Measurements from ENCODE around the gene HIVEP2.

HIVEP2 gene

GRCh38 chr6:142842418-142843261 is 102.3 kb downstream of the HIVEP2 start:
- peak; percentile 65 for DNase-seq (ENCODE audit: low spot score)

GRCh38 chr6:142841915-142842314 is 103.1 kb downstream of the HIVEP2 start:
- no peak for DNase-seq (ENCODE audit: low spot score)

- DNase-seq (ENCODE audit: low spot score), result no peak
These were observed 105.3 kb downstream of the HIVEP2 start for GRCh38 chr6:142839686-142840040.

- peak; percentile 93 for DNase-seq (ENCODE audit: low spot score)
These were observed 105.9 kb downstream of the HIVEP2 start for GRCh38 chr6:142838821-142839685.

GRCh38 chr6:142835787-142836535 is 109.0 kb downstream of the HIVEP2 start:
- DNase-seq (ENCODE audit: low spot score), result no peak

- peak; percentile 42 for DNase-seq (ENCODE audit: low spot score)
These were observed 110.1 kb downstream of the HIVEP2 start for GRCh38 chr6:142834853-142835252.

- no peak for DNase-seq (ENCODE audit: low spot score)
These were observed 111.2 kb downstream of the HIVEP2 start for GRCh38 chr6:142833798-142834197.

GRCh38 chr6:142833054-142833453 is 111.9 kb downstream of the HIVEP2 start:
- DNase-seq (ENCODE audit: low spot score), result peak; percentile 91

GRCh38 chr6:142830807-142831206 is 114.2 kb downstream of the HIVEP2 start:
- no peak for DNase-seq (ENCODE audit: low spot score)

- DNase-seq (ENCODE audit: low spot score), result no peak
These were observed 114.8 kb downstream of the HIVEP2 start for GRCh38 chr6:142830116-142830710.

GRCh38 chr6:142829556-142829955 is 115.4 kb downstream of the HIVEP2 start:
- no peak for DNase-seq (ENCODE audit: low spot score)

GRCh38 chr6:142827991-142828390 is 117.0 kb downstream of the HIVEP2 start:
- no peak for DNase-seq (ENCODE audit: low spot score)

GRCh38 chr6:142827369-142827768 is 117.6 kb downstream of the HIVEP2 start:
- no peak for DNase-seq (ENCODE audit: low spot score)

- no peak for DNase-seq (ENCODE audit: low spot score)
These were observed 119.2 kb downstream of the HIVEP2 start for GRCh38 chr6:142825760-142826159.

- DNase-seq (ENCODE audit: low spot score), result no peak
These were observed 120.5 kb downstream of the HIVEP2 start for GRCh38 chr6:142824426-142824825.

- DNase-seq (ENCODE audit: low spot score), result no peak
These were observed 121.6 kb downstream of the HIVEP2 start for GRCh38 chr6:142823256-142823902.

- peak; percentile 29 for DNase-seq (ENCODE audit: low spot score)
These were observed 122.1 kb downstream of the HIVEP2 start for GRCh38 chr6:142822842-142823241.

- DNase-seq (ENCODE audit: low spot score), result peak; percentile 33
These were observed 122.6 kb downstream of the HIVEP2 start for GRCh38 chr6:142822383-142822782.

GRCh38 chr6:142821860-142822259 is 123.1 kb downstream of the HIVEP2 start:
- no peak for DNase-seq (ENCODE audit: low spot score)

GRCh38 chr6:142821164-142821716 is 123.7 kb downstream of the HIVEP2 start:
- DNase-seq (ENCODE audit: low spot score), result no peak
